D721Med (cell line): ENCODE results near the gene MAP3K6.

Experiments used
- DNase-seq: peaks from one replicate; pipeline ENCODE4 v3.0.0; 2011; ENCODE audit warnings: low spot score; ENCODE audit not compliant: insufficient read length
- FAIRE-seq: peaks from 2 replicates; lab custom pipeline; 2011; peaks lifted over from hg19 to GRCh38; lab: Jason Lieb, UNC
- TF ChIP-seq, protein P1 (sequence below): IDR thresholded peaks from 2 replicates; pipeline ENCODE4 v1.5.1; 2012; ENCODE audit warnings: mild to moderate bottlenecking, control low read depth; ENCODE audit not compliant: insufficient read depth; ENCODE audit errors: missing control alignments

Gene MAP3K6

DNA sequence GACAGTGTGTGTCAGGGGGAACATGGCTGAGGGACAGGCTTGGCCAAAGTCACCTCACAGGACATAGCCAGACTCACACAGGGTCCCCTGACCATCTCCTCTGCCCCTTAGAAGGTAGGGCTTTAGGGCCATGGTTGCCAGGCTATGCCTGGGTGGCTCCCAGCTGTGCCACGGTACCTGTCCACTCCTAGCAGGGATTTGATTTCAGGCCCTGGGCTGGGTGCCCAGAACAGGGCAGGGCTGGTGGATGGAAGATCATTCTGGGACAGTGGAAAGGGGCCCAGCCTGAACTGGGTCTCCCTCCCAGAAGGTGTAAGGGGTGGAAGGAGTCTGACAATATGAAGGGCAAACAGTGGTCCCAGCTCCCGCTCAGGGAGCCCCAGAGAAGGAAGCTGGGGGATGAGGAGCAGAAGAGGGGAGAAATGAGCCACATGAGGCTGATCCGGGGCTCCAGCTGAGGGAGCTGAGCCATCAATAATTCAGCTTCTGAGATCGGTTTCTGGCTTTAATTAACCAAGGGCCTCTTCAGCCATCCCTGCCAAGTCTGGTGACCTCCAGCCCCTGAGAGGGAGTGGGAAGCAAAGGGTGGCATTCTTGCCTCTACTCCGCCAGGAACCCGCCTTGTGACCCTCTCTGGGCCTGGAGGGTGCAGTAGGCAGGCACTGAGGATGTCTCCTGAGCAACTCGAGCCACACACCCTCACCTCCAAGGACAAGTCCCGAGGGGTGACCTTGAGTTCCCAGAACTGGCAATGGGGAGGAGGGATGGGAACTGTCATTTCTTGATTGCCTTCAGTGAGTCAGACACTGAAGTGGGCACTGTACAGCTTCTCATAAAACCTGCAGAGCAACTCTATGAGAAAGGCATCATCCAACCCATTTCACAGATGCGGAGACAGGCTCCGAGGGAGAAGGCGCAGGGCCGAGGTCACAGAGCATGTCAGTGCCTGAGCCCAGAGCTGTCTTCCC lies 14.3 kb upstream of the MAP3K6 start:
- no peak for DNase-seq
- TF ChIP-seq, protein P1, sequence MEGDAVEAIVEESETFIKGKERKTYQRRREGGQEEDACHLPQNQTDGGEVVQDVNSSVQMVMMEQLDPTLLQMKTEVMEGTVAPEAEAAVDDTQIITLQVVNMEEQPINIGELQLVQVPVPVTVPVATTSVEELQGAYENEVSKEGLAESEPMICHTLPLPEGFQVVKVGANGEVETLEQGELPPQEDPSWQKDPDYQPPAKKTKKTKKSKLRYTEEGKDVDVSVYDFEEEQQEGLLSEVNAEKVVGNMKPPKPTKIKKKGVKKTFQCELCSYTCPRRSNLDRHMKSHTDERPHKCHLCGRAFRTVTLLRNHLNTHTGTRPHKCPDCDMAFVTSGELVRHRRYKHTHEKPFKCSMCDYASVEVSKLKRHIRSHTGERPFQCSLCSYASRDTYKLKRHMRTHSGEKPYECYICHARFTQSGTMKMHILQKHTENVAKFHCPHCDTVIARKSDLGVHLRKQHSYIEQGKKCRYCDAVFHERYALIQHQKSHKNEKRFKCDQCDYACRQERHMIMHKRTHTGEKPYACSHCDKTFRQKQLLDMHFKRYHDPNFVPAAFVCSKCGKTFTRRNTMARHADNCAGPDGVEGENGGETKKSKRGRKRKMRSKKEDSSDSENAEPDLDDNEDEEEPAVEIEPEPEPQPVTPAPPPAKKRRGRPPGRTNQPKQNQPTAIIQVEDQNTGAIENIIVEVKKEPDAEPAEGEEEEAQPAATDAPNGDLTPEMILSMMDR: no peak
- FAIRE-seq: no peak

DNA sequence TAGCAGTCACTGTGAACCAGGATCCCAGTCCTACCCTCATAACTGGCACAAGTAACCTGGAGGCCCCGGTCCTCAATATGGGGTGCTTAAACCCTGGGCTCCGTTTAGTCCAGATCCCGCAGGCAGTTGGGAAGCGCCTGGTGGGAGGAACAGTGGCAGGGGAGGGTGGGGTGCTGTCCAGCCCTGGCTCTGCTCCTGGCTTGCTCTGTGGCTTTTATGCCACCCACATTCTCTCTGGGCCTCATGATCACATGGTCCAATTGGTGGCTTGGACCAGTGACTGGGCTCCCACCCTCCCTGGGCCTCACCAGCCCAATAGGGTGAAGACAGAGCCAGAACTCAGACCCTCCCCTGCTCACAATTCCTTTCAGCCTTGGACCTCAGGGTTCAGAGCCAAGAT lies 13.5 kb upstream of the MAP3K6 start:
- no peak for DNase-seq
- TF ChIP-seq, protein P1: no peak
- FAIRE-seq: no peak

DNA sequence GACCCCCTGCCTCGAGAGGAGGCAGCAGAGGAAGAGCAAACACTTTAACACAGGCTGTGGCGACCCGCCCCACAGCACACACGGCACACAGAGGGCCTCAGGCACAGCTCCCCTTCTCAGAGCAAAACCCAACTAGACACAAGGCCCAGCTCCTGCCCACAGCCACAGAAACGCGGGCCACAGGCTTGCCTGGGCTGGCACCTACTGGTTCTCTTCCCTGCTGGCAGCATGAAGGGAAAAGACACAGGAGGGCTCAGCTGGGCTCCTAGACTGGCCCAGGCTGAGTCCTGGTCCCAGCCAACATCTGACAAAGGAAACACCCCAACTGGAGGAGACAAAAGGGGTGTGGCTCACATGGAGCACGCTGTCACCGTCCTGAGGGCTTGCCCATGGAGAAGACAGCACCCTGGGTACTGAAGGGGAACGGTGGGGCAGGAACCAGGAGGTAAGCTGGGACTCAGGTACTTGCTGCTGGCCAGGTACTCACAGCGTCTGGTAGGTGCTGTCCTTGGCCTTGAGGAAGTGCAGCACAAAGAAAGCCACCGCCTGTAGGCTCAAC lies 12.9 kb upstream of the MAP3K6 start:
- TF ChIP-seq, protein P1: no peak
- no peak for FAIRE-seq
- no peak for DNase-seq

DNA sequence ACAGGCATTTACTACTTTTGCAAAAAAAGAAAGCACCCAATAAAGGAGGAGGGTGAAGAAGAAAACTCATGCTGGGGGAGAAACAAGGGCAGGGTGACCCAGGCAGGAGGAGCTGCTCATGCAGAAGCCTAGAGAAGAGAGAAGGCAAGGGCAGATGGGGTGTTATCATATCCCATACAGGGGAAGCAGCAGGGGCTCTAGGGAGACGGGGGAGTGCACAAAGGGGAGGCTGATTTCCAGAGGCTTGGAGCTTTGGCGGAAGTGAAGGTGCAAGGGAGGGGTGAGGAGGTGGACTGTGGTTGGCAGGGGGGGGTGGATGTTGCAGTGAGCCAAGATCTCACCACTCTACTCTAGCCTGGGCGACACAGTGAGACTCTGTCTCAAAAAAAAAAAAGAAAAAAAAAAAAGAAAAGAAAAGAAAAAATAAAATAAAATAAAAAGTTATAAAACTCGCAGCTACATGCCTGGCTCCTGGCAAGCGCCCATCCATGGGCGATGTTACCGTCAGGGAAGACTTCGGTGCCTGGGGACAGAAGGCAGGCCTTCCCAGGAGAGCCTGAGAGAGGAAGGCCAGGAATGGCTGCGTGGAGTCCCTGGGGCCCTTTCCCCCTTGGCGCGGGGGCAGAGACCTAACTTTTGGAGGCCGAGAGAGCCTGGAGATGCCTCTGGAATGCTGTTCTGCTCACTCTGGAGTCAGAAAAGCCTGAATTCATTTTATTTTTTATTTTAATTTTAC lies 11.2 kb upstream of the MAP3K6 start:
- TF ChIP-seq, protein P1: no peak
- DNase-seq: no peak
- no peak for FAIRE-seq

- FAIRE-seq: no peak
- TF ChIP-seq, protein P1: no peak
- DNase-seq: no peak
Measured at GRCh38 chr1:27374362-27375086, 7.8 kb upstream of the MAP3K6 start, which contains the start of gene FCN3. Gene FCN3 (minus strand): TSS chr1:27374824. CDS start chr1:27374818, 6 bp downstream.

DNA sequence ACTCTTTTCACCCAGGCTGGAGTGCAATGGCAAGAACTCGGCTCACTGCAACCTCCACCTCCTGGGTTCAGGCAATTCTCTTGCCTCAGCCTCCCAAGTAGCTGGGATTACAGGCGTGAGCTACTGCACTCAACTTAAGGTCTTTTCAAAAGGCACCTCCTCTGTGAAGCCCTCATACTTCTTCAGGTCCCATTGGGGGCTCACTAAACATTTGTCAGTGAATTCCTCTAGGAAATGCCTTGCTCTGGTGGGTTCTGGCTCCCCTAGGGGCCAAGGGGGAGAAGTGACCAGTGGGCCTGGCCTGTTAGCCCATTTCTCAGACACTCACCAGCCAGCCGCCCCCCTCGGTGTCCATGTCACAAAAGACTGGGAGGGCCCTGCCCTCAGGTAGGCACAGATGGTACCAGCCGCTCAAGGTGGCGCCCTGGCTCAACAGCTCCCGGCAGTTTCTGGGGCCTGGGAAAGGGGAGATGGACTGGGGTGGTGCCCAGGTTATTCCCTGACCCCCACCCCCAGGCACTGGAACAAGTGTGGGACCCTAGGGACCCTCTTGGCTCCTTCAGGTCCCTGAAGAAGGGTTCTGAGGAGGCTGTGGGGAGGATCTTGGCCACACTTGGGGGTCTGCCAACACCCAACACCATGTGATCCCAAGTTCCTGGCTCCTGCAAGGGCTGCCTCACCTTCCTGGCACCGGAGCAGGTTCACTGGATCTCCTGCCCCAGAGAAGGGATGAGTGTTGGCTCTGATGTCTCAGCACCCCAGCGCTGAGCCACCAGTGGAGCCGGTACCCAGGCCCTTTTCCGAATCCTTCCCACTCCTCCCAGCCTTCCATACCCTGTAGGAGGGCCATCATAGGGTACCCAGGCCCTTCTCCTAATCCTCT lies 6.3 kb upstream of the MAP3K6 start:
- DNase-seq: no peak
- TF ChIP-seq, protein P1: no peak
- FAIRE-seq: no peak
